ENCODE data around the gene ITSN1.

DNA sequence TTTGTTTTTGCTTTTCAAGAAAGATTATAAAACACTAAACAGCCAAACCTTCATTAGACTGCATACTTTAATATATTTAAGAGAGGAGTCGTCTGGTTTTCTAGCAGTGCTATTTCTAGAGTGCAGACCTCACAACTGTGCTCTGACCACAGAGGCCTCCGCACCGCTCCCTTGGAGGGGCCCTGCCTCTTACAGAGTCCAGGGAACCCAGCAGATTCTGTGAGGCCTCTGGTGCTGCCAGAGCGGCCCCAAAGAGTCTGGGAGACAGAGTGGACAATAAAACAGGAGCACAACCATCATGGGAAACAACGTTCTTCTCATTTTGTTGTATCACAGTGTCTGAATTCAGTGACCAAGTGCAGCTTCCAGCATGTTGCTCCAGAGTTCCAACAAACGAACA lies 267.5 kb downstream of the ITSN1 start:
- TF ChIP-seq, protein P1, sequence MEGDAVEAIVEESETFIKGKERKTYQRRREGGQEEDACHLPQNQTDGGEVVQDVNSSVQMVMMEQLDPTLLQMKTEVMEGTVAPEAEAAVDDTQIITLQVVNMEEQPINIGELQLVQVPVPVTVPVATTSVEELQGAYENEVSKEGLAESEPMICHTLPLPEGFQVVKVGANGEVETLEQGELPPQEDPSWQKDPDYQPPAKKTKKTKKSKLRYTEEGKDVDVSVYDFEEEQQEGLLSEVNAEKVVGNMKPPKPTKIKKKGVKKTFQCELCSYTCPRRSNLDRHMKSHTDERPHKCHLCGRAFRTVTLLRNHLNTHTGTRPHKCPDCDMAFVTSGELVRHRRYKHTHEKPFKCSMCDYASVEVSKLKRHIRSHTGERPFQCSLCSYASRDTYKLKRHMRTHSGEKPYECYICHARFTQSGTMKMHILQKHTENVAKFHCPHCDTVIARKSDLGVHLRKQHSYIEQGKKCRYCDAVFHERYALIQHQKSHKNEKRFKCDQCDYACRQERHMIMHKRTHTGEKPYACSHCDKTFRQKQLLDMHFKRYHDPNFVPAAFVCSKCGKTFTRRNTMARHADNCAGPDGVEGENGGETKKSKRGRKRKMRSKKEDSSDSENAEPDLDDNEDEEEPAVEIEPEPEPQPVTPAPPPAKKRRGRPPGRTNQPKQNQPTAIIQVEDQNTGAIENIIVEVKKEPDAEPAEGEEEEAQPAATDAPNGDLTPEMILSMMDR (IDR thresholded peaks at IDR 0.05 in 4 of 5, conservative IDR thresholded peaks at IDR 0.05 in 1 of 5): no peak
- TF ChIP-seq POLR2A (IDR thresholded peaks at IDR 0.05): no peak

Data from gastrocnemius medialis (tissue), 4 donors.